ENCODE results near the gene NIPAL1. TPM values are rescaled to one million over a fixed set of nuclear protein-coding genes. Genes with fewer than 3 reads are reported as not detected.

NIPAL1 gene
- total RNA-seq, 1 donor from 2014 or later, result 0.83 TPM

- no peak for DNase-seq
- H3K4me1 Mint-ChIP-seq (ENCODE audit: low read depth, unreplicated experiment), result no peaks in the 10 kb centered on the region
- H3K27ac Mint-ChIP-seq (ENCODE audit: unreplicated experiment), result no peak overlapping the region
- no peaks in the 10 kb centered on the region for H3K9me3 Mint-ChIP-seq (ENCODE audit: unreplicated experiment)
- peaks cover 4% of the 10 kb centered on the region for H3K27me3 Mint-ChIP-seq (ENCODE audit: unreplicated experiment)
- TF ChIP-seq CTCF (IDR thresholded peaks at IDR 0.05; ENCODE audit: partially characterized antibody, unreplicated experiment), result no peak
- H3K4me3 Mint-ChIP-seq (ENCODE audit: unreplicated experiment), result no peak overlapping the region
- H3K36me3 Mint-ChIP-seq (ENCODE audit: unreplicated experiment), result no peaks in the 10 kb centered on the region
These were observed 20.5 kb downstream of the NIPAL1 start for GRCh38 chr4:48037117-48037462.

GRCh38 chr4:48038666-48039065 lies 22.1 kb downstream of the NIPAL1 start:
- no peak for DNase-seq
- Mint-ChIP-seq H3K9me3 (ENCODE audit: unreplicated experiment) (no peaks in the 10 kb centered on the region), H3K27me3 (ENCODE audit: unreplicated experiment) (peaks cover 4% of the 10 kb centered on the region), H3K4me3 (ENCODE audit: unreplicated experiment) (no peak overlapping the region), H3K4me1 (ENCODE audit: low read depth, unreplicated experiment) (no peaks in the 10 kb centered on the region), H3K27ac (ENCODE audit: unreplicated experiment) (no peak overlapping the region), H3K36me3 (ENCODE audit: unreplicated experiment) (no peaks in the 10 kb centered on the region)
- no peak for TF ChIP-seq CTCF (IDR thresholded peaks at IDR 0.05; ENCODE audit: partially characterized antibody, unreplicated experiment)

- H3K27me3 Mint-ChIP-seq (ENCODE audit: unreplicated experiment), result peaks cover 4% of the 10 kb centered on the region
- no peaks in the 10 kb centered on the region for H3K4me1 Mint-ChIP-seq (ENCODE audit: low read depth, unreplicated experiment)
- no peak for DNase-seq
- no peaks in the 10 kb centered on the region for H3K36me3 Mint-ChIP-seq (ENCODE audit: unreplicated experiment)
- H3K4me3 Mint-ChIP-seq (ENCODE audit: unreplicated experiment), result no peak overlapping the region
- no peak overlapping the region for H3K27ac Mint-ChIP-seq (ENCODE audit: unreplicated experiment)
- no peaks in the 10 kb centered on the region for H3K9me3 Mint-ChIP-seq (ENCODE audit: unreplicated experiment)
- TF ChIP-seq CTCF (IDR thresholded peaks at IDR 0.05; ENCODE audit: partially characterized antibody, unreplicated experiment), result no peak
These were observed 23.0 kb downstream of the NIPAL1 start for GRCh38 chr4:48039561-48039960.

GRCh38 chr4:48041535-48042137 lies 25.1 kb downstream of the NIPAL1 start:
- no peak for DNase-seq
- Mint-ChIP-seq H3K27ac (ENCODE audit: unreplicated experiment) (no peak overlapping the region), H3K9me3 (ENCODE audit: unreplicated experiment) (no peaks in the 10 kb centered on the region), H3K36me3 (ENCODE audit: unreplicated experiment) (no peaks in the 10 kb centered on the region), H3K4me3 (ENCODE audit: unreplicated experiment) (no peak overlapping the region), H3K4me1 (ENCODE audit: low read depth, unreplicated experiment) (no peaks in the 10 kb centered on the region), H3K27me3 (ENCODE audit: unreplicated experiment) (peaks cover 6% of the 10 kb centered on the region)
- no peak for TF ChIP-seq CTCF (IDR thresholded peaks at IDR 0.05; ENCODE audit: partially characterized antibody, unreplicated experiment)

- no peaks in the 10 kb centered on the region for H3K4me1 Mint-ChIP-seq (ENCODE audit: low read depth, unreplicated experiment)
- H3K27ac Mint-ChIP-seq (ENCODE audit: unreplicated experiment), result no peak overlapping the region
- no peak overlapping the region for H3K4me3 Mint-ChIP-seq (ENCODE audit: unreplicated experiment)
These were observed 26.4 kb downstream of the NIPAL1 start for GRCh38 chr4:48042979-48043461.

More at GRCh38 chr4:48042979-48043461, 26.4 kb downstream of the NIPAL1 start:
- Mint-ChIP-seq H3K36me3 (ENCODE audit: unreplicated experiment) (no peaks in the 10 kb centered on the region), H3K9me3 (ENCODE audit: unreplicated experiment) (no peaks in the 10 kb centered on the region), H3K27me3 (ENCODE audit: unreplicated experiment) (peaks cover 6% of the 10 kb centered on the region)
- no peak for TF ChIP-seq CTCF (IDR thresholded peaks at IDR 0.05; ENCODE audit: partially characterized antibody, unreplicated experiment)
- no peak for DNase-seq

All from glutamatergic neuron (in vitro differentiated cells).